ENCODE measurements around the gene RBM33.

Gene RBM33

DNA sequence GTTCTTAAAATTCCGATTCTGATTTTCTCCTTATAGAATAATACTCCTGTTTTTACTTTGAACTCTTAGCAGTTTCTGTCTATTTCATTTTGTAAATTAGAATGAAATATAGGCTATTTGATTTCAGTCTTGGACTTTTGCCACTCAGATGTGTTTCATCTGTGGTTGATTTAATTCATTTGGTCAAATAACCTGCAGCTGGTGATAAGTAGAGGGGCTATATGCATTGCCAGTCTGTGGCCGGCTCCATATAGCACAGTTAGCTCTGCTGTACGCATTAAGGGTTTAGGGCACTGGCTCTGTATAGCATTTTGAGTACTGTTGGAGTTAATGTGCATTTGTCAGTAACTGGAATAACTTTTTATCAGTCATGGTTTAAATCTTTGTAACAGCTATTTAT lies 35.7 kb downstream of the RBM33 start:
- Histone ChIP-seq H2AFZ (ENCODE audit: low read depth, low read length) (no peak overlapping the region), H3K9ac (ENCODE audit: low read depth, low read length) (no peak overlapping the region), H3K27ac (ENCODE audit: low read length) (no peak overlapping the region), H3K4me1 (ENCODE audit: insufficient read depth, low read length) (no peaks in the 10 kb centered on the region), H3K36me3 (ENCODE audit: insufficient read depth, low read length) (peaks cover 83% of the 10 kb centered on the region), H3K4me2 (ENCODE audit: insufficient read depth, low read length) (no peak overlapping the region), H4K20me1 (ENCODE audit: insufficient read depth, low read length) (peaks cover 41% of the 10 kb centered on the region), H3K79me2 (ENCODE audit: insufficient read depth, low read length) (peaks cover 99% of the 10 kb centered on the region), H3K27me3 (ENCODE audit: insufficient read depth, low read length, poor library complexity) (no peaks in the 10 kb centered on the region), H3K9me3 (ENCODE audit: insufficient read depth, low read length, severe bottlenecking) (no peaks in the 10 kb centered on the region), H3K4me3 (ENCODE audit: low read depth in 1 of 2, low read length in 2 of 2) (no peak overlapping the region)
- ATAC-seq (ENCODE audit: insufficient read depth, low read depth) (no peak), DNase-seq (no peak)
- TF ChIP-seq, protein P1, sequence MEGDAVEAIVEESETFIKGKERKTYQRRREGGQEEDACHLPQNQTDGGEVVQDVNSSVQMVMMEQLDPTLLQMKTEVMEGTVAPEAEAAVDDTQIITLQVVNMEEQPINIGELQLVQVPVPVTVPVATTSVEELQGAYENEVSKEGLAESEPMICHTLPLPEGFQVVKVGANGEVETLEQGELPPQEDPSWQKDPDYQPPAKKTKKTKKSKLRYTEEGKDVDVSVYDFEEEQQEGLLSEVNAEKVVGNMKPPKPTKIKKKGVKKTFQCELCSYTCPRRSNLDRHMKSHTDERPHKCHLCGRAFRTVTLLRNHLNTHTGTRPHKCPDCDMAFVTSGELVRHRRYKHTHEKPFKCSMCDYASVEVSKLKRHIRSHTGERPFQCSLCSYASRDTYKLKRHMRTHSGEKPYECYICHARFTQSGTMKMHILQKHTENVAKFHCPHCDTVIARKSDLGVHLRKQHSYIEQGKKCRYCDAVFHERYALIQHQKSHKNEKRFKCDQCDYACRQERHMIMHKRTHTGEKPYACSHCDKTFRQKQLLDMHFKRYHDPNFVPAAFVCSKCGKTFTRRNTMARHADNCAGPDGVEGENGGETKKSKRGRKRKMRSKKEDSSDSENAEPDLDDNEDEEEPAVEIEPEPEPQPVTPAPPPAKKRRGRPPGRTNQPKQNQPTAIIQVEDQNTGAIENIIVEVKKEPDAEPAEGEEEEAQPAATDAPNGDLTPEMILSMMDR (IDR thresholded peaks at IDR 0.05; ENCODE audit: borderline replicate concordance, extremely low read depth, low read length, poor library complexity, severe bottlenecking) = no peak
- TF ChIP-seq EZH2 (IDR thresholded peaks at IDR 0.05; ENCODE audit: borderline replicate concordance, low read depth, low read length, severe bottlenecking) = no peak

DNA sequence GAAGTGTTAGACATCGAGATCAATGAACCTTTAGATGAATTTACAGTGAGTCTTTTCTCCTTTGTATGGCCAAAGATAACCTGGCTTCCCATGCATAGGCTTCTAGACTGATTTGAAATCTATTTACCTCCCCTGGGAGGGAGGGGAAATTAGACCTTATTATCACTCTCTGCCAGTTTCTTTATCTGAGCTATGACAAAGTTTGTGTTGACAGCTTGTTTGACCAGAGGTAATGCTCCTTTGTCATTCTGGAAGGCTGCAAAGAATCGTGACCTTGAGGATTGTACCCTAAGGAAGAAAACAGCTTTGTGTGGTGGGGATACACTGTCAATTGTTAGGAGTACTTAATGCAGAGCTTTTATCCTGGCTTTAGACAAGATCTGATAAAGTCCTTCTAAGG lies 36.4 kb downstream of the RBM33 start:
- H2AFZ ChIP-seq (ENCODE audit: low read depth, low read length) = no peak overlapping the region
- H3K9me3 ChIP-seq (ENCODE audit: insufficient read depth, low read length, severe bottlenecking) = no peaks in the 10 kb centered on the region
- no peaks in the 10 kb centered on the region for H3K4me1 ChIP-seq (ENCODE audit: insufficient read depth, low read length)
- peaks cover 99% of the 10 kb centered on the region for H3K79me2 ChIP-seq (ENCODE audit: insufficient read depth, low read length)
- TF ChIP-seq EZH2 (IDR thresholded peaks at IDR 0.05; ENCODE audit: borderline replicate concordance, low read depth, low read length, severe bottlenecking) = no peak
- TF ChIP-seq, protein P1 (IDR thresholded peaks at IDR 0.05; ENCODE audit: borderline replicate concordance, extremely low read depth, low read length, poor library complexity, severe bottlenecking) = no peak
- peaks cover 90% of the 10 kb centered on the region for H3K36me3 ChIP-seq (ENCODE audit: insufficient read depth, low read length)
- ATAC-seq (ENCODE audit: insufficient read depth, low read depth) = no peak
- no peak overlapping the region for H3K4me3 ChIP-seq (ENCODE audit: low read depth in 1 of 2, low read length in 2 of 2)
- H4K20me1 ChIP-seq (ENCODE audit: insufficient read depth, low read length) = peaks cover 45% of the 10 kb centered on the region
- H3K4me2 ChIP-seq (ENCODE audit: insufficient read depth, low read length) = no peak overlapping the region
- no peaks in the 10 kb centered on the region for H3K27me3 ChIP-seq (ENCODE audit: insufficient read depth, low read length, poor library complexity)
- no peak overlapping the region for H3K27ac ChIP-seq (ENCODE audit: low read length)
- no peak overlapping the region for H3K9ac ChIP-seq (ENCODE audit: low read depth, low read length)
- DNase-seq = no peak

DNA sequence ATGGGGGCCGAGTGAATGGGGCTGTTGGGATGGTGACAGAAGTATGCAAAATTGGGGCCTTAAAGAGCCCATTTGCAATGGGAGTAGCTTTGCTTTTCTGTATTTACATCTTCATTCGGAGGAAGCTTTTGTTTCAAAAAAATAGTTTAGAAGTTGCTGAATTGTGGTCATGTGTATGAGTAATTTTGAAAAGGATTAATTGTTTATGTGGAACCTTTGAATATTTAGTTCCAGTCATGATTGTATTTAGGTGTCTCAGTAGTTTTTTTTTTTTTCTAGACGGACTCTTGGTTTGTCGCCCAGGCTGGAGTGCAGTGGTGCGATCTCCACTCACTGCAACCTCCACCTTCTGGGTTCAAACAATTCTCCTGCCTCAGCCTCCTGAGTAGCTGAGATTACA lies 37.2 kb downstream of the RBM33 start:
- Histone ChIP-seq H3K27me3 (ENCODE audit: insufficient read depth, low read length, poor library complexity) (no peaks in the 10 kb centered on the region), H3K36me3 (ENCODE audit: insufficient read depth, low read length) (peaks cover 91% of the 10 kb centered on the region), H3K9ac (ENCODE audit: low read depth, low read length) (no peak overlapping the region), H2AFZ (ENCODE audit: low read depth, low read length) (no peak overlapping the region), H3K9me3 (ENCODE audit: insufficient read depth, low read length, severe bottlenecking) (no peaks in the 10 kb centered on the region), H3K4me3 (ENCODE audit: low read depth in 1 of 2, low read length in 2 of 2) (no peak overlapping the region), H3K4me1 (ENCODE audit: insufficient read depth, low read length) (no peaks in the 10 kb centered on the region), H3K79me2 (ENCODE audit: insufficient read depth, low read length) (peaks cover 97% of the 10 kb centered on the region), H3K4me2 (ENCODE audit: insufficient read depth, low read length) (no peak overlapping the region), H4K20me1 (ENCODE audit: insufficient read depth, low read length) (peaks cover 41% of the 10 kb centered on the region), H3K27ac (ENCODE audit: low read length) (no peak overlapping the region)
- no peak for TF ChIP-seq EZH2 (IDR thresholded peaks at IDR 0.05; ENCODE audit: borderline replicate concordance, low read depth, low read length, severe bottlenecking)
- TF ChIP-seq, protein P1 (IDR thresholded peaks at IDR 0.05; ENCODE audit: borderline replicate concordance, extremely low read depth, low read length, poor library complexity, severe bottlenecking) = no peak
- DNase-seq (no peak), ATAC-seq (ENCODE audit: insufficient read depth, low read depth) (no peak)

DNA sequence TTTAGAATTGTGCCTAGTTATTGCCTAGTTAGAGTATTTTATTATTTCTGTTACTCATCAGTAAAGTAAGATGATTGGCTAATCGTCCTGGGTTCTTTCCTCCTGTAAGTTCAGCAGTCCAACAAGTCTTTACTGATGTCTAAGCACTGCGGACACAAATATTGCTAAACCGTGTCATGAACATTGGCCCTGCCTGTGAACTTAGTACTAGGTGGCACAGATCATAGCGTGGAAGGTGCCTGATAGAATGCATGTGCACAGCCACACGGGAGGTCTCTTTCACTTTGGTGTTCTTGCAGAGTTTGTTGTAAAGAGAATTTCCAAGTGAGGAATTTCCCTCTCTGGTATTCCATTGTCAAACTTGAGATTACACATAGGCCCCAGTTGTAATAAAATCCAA lies 38.0 kb downstream of the RBM33 start:
- H3K4me3 ChIP-seq (ENCODE audit: low read depth in 1 of 2, low read length in 2 of 2) = no peak overlapping the region
- DNase-seq (no peak), ATAC-seq (ENCODE audit: insufficient read depth, low read depth) (no peak)
- no peaks in the 10 kb centered on the region for H3K27me3 ChIP-seq (ENCODE audit: insufficient read depth, low read length, poor library complexity)
- no peak overlapping the region for H3K9ac ChIP-seq (ENCODE audit: low read depth, low read length)
- TF ChIP-seq, protein P1 (IDR thresholded peaks at IDR 0.05; ENCODE audit: borderline replicate concordance, extremely low read depth, low read length, poor library complexity, severe bottlenecking) = no peak
- no peak for TF ChIP-seq EZH2 (IDR thresholded peaks at IDR 0.05; ENCODE audit: borderline replicate concordance, low read depth, low read length, severe bottlenecking)
- no peaks in the 10 kb centered on the region for H3K4me1 ChIP-seq (ENCODE audit: insufficient read depth, low read length)
- peaks cover 91% of the 10 kb centered on the region for H3K79me2 ChIP-seq (ENCODE audit: insufficient read depth, low read length)
- H3K4me2 ChIP-seq (ENCODE audit: insufficient read depth, low read length) = no peak overlapping the region
- H4K20me1 ChIP-seq (ENCODE audit: insufficient read depth, low read length) = peaks cover 37% of the 10 kb centered on the region
- H3K36me3 ChIP-seq (ENCODE audit: insufficient read depth, low read length) = peaks cover 85% of the 10 kb centered on the region
- no peak overlapping the region for H3K27ac ChIP-seq (ENCODE audit: low read length)
- H2AFZ ChIP-seq (ENCODE audit: low read depth, low read length) = no peak overlapping the region
- no peaks in the 10 kb centered on the region for H3K9me3 ChIP-seq (ENCODE audit: insufficient read depth, low read length, severe bottlenecking)
